SIG-M5 (cell line): ENCODE results near the gene ST6GALNAC3.

ENCODE experiments used
- DNase-seq: peaks from one replicate; lab custom pipeline; 2025; lab: John Stamatoyannopoulos, UW

Gene ST6GALNAC3

GRCh38 chr1:76247261-76247852 lies 172.8 kb downstream of the ST6GALNAC3 start:
- no peak for DNase-seq

DNA sequence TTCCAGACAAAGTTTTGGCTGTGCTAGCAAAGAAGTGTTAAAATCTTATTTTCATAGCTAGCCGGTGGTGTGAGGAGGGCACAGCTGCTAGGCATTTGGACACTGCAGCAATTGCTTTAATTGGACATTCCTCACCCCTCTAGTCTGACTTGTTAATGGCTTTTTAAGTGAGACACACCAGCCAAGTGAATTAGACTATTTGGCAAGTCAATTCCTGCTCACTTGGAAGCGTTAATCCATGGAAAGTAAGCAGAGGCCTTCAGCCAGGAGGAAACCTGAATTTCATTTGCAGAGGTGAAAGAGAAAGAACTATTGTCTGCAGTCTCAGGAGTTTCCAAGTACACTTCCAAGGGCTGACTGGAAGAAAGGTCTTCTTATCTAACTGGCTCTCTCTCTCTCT lies 175.7 kb downstream of the ST6GALNAC3 start:
- no peak for DNase-seq

GRCh38 chr1:76252431-76252830 lies 177.9 kb downstream of the ST6GALNAC3 start:
- no peak for DNase-seq

- no peak for DNase-seq
Measured at GRCh38 chr1:76254104-76255030, 179.8 kb downstream of the ST6GALNAC3 start.

- DNase-seq: no peak
Measured at GRCh38 chr1:76256289-76257223, 182.0 kb downstream of the ST6GALNAC3 start.

DNA sequence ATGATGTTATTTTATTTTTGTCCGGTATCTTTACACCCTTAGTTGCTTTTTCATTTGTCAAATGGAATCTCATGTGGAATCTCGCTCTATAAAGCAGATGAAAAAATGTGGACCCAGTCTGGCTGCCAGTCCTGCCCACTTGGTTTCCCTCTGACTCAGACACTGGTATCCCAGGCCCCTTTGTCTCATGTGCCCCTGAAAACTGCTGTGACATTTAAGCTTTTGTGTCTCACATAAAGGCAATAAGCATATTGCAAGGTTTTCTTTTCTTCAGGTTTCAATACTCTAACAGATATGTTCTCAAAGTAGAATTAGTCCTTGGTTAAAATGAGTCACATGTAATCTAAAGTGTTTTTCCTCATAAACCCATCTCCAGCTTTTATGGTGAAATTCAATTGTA lies 183.3 kb downstream of the ST6GALNAC3 start:
- DNase-seq: no peak

- DNase-seq: no peak
Measured at GRCh38 chr1:76259270-76259669, 184.7 kb downstream of the ST6GALNAC3 start.

- DNase-seq: no peak
Measured at GRCh38 chr1:76260279-76260678, 185.7 kb downstream of the ST6GALNAC3 start.

- no peak for DNase-seq
Measured at GRCh38 chr1:76262601-76263000, 188.1 kb downstream of the ST6GALNAC3 start.

DNA sequence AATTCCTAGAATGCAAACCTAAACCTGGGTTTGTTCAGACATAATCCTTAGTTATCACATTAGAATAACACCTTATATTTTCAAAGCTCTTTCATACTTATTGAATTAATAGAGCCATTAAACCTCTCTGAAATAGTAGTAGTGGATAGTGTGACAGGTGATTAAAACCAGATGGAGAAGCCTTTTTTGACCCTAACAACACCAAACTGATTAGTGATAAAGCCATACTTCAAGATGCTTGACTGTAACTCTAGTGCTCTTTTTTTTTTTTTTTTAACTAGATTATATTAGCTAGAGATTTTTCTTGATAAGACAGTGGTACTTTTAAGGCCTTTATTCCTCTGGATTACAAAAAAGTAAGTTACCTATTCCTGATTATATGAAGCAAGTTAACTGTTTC lies 190.1 kb downstream of the ST6GALNAC3 start:
- DNase-seq: no peak

GRCh38 chr1:76266762-76267161 lies 192.2 kb downstream of the ST6GALNAC3 start:
- DNase-seq: no peak

- DNase-seq: no peak
Measured at GRCh38 chr1:76267631-76268030, 193.1 kb downstream of the ST6GALNAC3 start.

DNA sequence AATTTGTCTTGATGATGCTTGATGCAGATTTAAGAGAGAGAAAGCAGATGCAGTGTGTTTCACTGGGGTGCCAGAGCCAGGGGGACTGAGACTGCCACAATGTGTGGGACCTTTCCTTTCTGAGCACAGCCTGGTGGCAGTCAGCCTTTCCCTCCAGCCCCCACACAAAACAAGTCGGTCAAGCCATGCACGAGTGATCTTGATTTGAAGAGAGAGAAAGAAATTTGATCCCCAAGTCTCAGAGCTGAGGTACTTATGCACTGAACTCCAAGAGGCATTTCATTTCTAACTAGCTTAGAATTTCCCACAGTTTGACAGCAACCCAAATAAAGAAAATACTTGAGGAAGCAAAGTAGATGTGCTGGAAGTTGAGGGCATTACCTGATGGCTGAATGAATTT lies 193.8 kb downstream of the ST6GALNAC3 start:
- no peak for DNase-seq

DNA sequence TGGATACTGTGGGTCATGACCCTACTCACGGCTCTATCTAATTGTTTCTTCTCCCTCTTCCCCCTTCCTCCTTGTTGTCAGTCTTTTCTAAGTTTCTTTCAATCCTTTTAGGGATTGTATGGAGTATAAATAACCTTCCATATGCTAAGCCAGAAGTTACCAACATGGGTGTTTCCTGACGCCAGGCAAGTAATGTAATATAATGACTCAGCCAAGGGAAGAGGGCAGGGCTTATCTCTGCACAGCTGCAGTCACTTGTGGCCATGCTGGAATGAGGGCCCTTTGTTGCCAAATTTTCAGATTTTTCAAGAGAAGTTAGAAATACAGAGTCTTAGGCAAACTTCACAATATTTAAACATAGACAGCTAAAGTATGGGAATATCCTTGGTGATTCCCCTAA lies 194.6 kb downstream of the ST6GALNAC3 start:
- DNase-seq: no peak

- DNase-seq: no peak
Measured at GRCh38 chr1:76274302-76274701, 199.8 kb downstream of the ST6GALNAC3 start.

DNA sequence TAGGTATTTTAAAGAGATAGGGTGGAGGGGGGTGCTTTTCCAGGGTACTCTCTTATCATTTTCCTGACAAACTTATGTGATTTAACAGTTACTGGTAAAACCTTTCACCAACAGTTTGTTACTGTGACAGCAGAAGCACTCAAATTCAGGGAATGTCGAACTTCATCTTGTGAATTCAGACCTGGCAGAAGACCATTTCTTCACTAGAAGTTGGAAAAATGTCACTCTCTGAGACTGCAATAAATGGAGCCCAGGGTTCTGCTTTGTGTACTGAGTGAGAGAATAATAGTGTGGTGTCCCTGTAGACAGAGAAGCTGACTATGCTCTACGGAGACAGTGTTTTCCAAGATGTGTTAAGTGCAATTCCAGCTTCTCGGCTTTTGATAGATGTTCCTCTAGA lies 200.2 kb downstream of the ST6GALNAC3 start:
- DNase-seq: no peak

GRCh38 chr1:76278711-76279100 lies 204.2 kb downstream of the ST6GALNAC3 start:
- DNase-seq: no peak

DNA sequence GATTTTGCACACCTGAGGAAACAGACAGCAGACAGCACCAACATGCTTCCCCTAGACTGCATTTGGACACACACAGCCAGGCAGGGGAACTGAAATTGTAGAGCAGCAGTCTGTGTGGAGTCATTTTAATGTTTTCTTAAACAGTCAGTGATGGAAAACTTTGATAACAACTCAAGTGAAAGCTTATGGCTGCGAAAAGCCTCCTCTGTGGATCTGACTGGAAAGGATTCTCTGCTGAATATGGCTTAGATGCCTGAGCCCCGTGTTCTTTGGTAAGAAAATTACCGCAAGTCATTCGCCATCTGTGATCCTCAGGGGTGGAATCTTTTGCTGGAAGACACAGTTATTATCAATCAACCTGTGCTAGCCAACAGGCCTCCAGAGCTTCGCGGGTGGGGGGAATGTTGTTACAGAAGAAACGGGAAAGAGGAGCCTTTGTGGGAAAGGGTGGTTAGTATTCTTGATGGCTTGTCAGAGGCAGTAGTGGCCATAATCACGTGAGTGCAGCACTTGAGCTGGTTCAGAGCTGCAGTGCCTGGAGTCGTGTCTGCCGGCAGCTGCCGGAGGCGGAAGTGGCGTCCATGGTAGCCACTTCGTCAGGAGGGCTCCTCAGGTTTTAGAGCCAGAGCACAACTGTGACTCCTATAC lies 204.7 kb downstream of the ST6GALNAC3 start:
- DNase-seq: no peak

GRCh38 chr1:76281306-76281705 lies 206.8 kb downstream of the ST6GALNAC3 start:
- DNase-seq: no peak

- DNase-seq: no peak
Measured at GRCh38 chr1:76284842-76285241, 210.3 kb downstream of the ST6GALNAC3 start.

GRCh38 chr1:76285578-76286135 lies 211.1 kb downstream of the ST6GALNAC3 start:
- DNase-seq: no peak

GRCh38 chr1:76287917-76288316 lies 213.4 kb downstream of the ST6GALNAC3 start:
- DNase-seq: no peak
